ENCODE results near the gene BPGM.

BPGM gene

GRCh38 chr7:134646425-134647305 lies at the start of gene BPGM:
TSS of gene BPGM (plus strand) at chr7:134646853. CDS start at chr7:134661508, 14,655 bp downstream.
- Histone ChIP-seq H3K4me1 (ENCODE audit: control insufficient read depth in 1 of 2, insufficient read depth in 2 of 2, low read length in 2 of 2) (peaks cover 10 to 11% of the 10 kb centered on the region in 2 donors), H3K36me3 (ENCODE audit: control insufficient read depth in 1 of 2, insufficient read depth in 2 of 2, low read length in 2 of 2) (no peaks in the 10 kb centered on the region), H3K27ac (ENCODE audit: low read depth, low read length) (peak within 1 kb of the TSS; percentile 48), H3K4me3 (ENCODE audit: low read depth in 1 of 2, low read length in 2 of 2) (peak within 1 kb of the TSS; percentile 93 to 94), H3K9me3 (ENCODE audit: control insufficient read depth in 1 of 2, low read length in 2 of 2) (no peaks in the 10 kb centered on the region), H3K9ac (ENCODE audit: low read depth in 1 of 2, low read length in 2 of 2) (peak within 1 kb of the TSS; percentile 77 to 86), H3K27me3 (ENCODE audit: control insufficient read depth in 1 of 2, insufficient read depth in 2 of 2, low read length in 2 of 2) (no peaks in the 10 kb centered on the region)

- no peak overlapping the region for H3K9ac ChIP-seq (ENCODE audit: low read depth in 1 of 2, low read length in 2 of 2)
- no peaks in the 10 kb centered on the region for H3K9me3 ChIP-seq (ENCODE audit: control insufficient read depth in 1 of 2, low read length in 2 of 2)
- H3K27me3 ChIP-seq (ENCODE audit: control insufficient read depth in 1 of 2, insufficient read depth in 2 of 2, low read length in 2 of 2) = no peaks in the 10 kb centered on the region
- H3K27ac ChIP-seq (ENCODE audit: low read depth, low read length) = no peak overlapping the region
- no peak overlapping the region for H3K4me3 ChIP-seq (ENCODE audit: low read depth in 1 of 2, low read length in 2 of 2)
- no peaks in the 10 kb centered on the region for H3K36me3 ChIP-seq (ENCODE audit: control insufficient read depth in 1 of 2, insufficient read depth in 2 of 2, low read length in 2 of 2)
- H3K4me1 ChIP-seq (ENCODE audit: control insufficient read depth in 1 of 2, insufficient read depth in 2 of 2, low read length in 2 of 2) = peaks cover 10 to 13% of the 10 kb centered on the region in 2 donors
These were observed 47.3 kb upstream of the BPGM start for GRCh38 chr7:134599371-134599770.

GRCh38 chr7:134601459-134601858 lies 45.2 kb upstream of the BPGM start:
- no peaks in the 10 kb centered on the region for H3K36me3 ChIP-seq (ENCODE audit: control insufficient read depth in 1 of 2, insufficient read depth in 2 of 2, low read length in 2 of 2)
- no peaks in the 10 kb centered on the region for H3K9me3 ChIP-seq (ENCODE audit: control insufficient read depth in 1 of 2, low read length in 2 of 2)
- H3K27me3 ChIP-seq (ENCODE audit: control insufficient read depth in 1 of 2, insufficient read depth in 2 of 2, low read length in 2 of 2) = no peaks in the 10 kb centered on the region
- H3K27ac ChIP-seq (ENCODE audit: low read depth, low read length) = no peak overlapping the region
- peaks cover 14 to 21% of the 10 kb centered on the region in 2 donors for H3K4me1 ChIP-seq (ENCODE audit: control insufficient read depth in 1 of 2, insufficient read depth in 2 of 2, low read length in 2 of 2)
- no peak overlapping the region for H3K4me3 ChIP-seq (ENCODE audit: low read depth in 1 of 2, low read length in 2 of 2)
- H3K9ac ChIP-seq (ENCODE audit: low read depth in 1 of 2, low read length in 2 of 2) = no peak overlapping the region

- Histone ChIP-seq H3K4me1 (ENCODE audit: control insufficient read depth in 1 of 2, insufficient read depth in 2 of 2, low read length in 2 of 2) (peaks cover 17 to 22% of the 10 kb centered on the region in 2 donors), H3K27ac (ENCODE audit: low read depth, low read length) (no peak overlapping the region), H3K9me3 (ENCODE audit: control insufficient read depth in 1 of 2, low read length in 2 of 2) (no peaks in the 10 kb centered on the region), H3K27me3 (ENCODE audit: control insufficient read depth in 1 of 2, insufficient read depth in 2 of 2, low read length in 2 of 2) (peaks cover 3 to 6% of the 10 kb centered on the region in 2 donors), H3K4me3 (ENCODE audit: low read depth in 1 of 2, low read length in 2 of 2) (peak overlapping the region; percentile 38 to 44), H3K36me3 (ENCODE audit: control insufficient read depth in 1 of 2, insufficient read depth in 2 of 2, low read length in 2 of 2) (no peaks in the 10 kb centered on the region), H3K9ac (ENCODE audit: low read depth in 1 of 2, low read length in 2 of 2) (peak overlapping the region in 1 of 2 donors; percentile 5)
These were observed 43.7 kb upstream of the BPGM start for GRCh38 chr7:134602881-134603451.

- Histone ChIP-seq H3K9ac (ENCODE audit: low read depth in 1 of 2, low read length in 2 of 2) (peak overlapping the region in 1 of 2 donors; percentile 6), H3K9me3 (ENCODE audit: control insufficient read depth in 1 of 2, low read length in 2 of 2) (no peaks in the 10 kb centered on the region), H3K4me3 (ENCODE audit: low read depth in 1 of 2, low read length in 2 of 2) (no peak overlapping the region), H3K36me3 (ENCODE audit: control insufficient read depth in 1 of 2, insufficient read depth in 2 of 2, low read length in 2 of 2) (no peaks in the 10 kb centered on the region), H3K27ac (ENCODE audit: low read depth, low read length) (no peak overlapping the region), H3K27me3 (ENCODE audit: control insufficient read depth in 1 of 2, insufficient read depth in 2 of 2, low read length in 2 of 2) (peaks cover 3 to 16% of the 10 kb centered on the region in 2 donors), H3K4me1 (ENCODE audit: control insufficient read depth in 1 of 2, insufficient read depth in 2 of 2, low read length in 2 of 2) (peaks cover 17 to 22% of the 10 kb centered on the region in 2 donors)
These were observed 40.4 kb upstream of the BPGM start for GRCh38 chr7:134605978-134606923.

GRCh38 chr7:134611611-134612151 lies 35.0 kb upstream of the BPGM start:
- Histone ChIP-seq H3K9ac (ENCODE audit: low read depth in 1 of 2, low read length in 2 of 2) (no peak overlapping the region), H3K9me3 (ENCODE audit: control insufficient read depth in 1 of 2, low read length in 2 of 2) (no peaks in the 10 kb centered on the region), H3K27ac (ENCODE audit: low read depth, low read length) (no peak overlapping the region), H3K4me3 (ENCODE audit: low read depth in 1 of 2, low read length in 2 of 2) (no peak overlapping the region), H3K36me3 (ENCODE audit: control insufficient read depth in 1 of 2, insufficient read depth in 2 of 2, low read length in 2 of 2) (no peaks in the 10 kb centered on the region), H3K4me1 (ENCODE audit: control insufficient read depth in 1 of 2, insufficient read depth in 2 of 2, low read length in 2 of 2) (peaks cover 0 to under 1% of the 10 kb centered on the region in 2 donors), H3K27me3 (ENCODE audit: control insufficient read depth in 1 of 2, insufficient read depth in 2 of 2, low read length in 2 of 2) (peaks cover 3 to 20% of the 10 kb centered on the region in 2 donors)

- H3K27me3 ChIP-seq (ENCODE audit: control insufficient read depth in 1 of 2, insufficient read depth in 2 of 2, low read length in 2 of 2) = peaks cover 3 to 16% of the 10 kb centered on the region in 2 donors
- H3K9me3 ChIP-seq (ENCODE audit: control insufficient read depth in 1 of 2, low read length in 2 of 2) = no peaks in the 10 kb centered on the region
- H3K4me1 ChIP-seq (ENCODE audit: control insufficient read depth in 1 of 2, insufficient read depth in 2 of 2, low read length in 2 of 2) = no peaks in the 10 kb centered on the region
- H3K27ac ChIP-seq (ENCODE audit: low read depth, low read length) = no peak overlapping the region
- H3K36me3 ChIP-seq (ENCODE audit: control insufficient read depth in 1 of 2, insufficient read depth in 2 of 2, low read length in 2 of 2) = no peaks in the 10 kb centered on the region
- no peak overlapping the region for H3K9ac ChIP-seq (ENCODE audit: low read depth in 1 of 2, low read length in 2 of 2)
- no peak overlapping the region for H3K4me3 ChIP-seq (ENCODE audit: low read depth in 1 of 2, low read length in 2 of 2)
These were observed 34.5 kb upstream of the BPGM start for GRCh38 chr7:134612197-134612596.

- Histone ChIP-seq H3K4me3 (ENCODE audit: low read depth in 1 of 2, low read length in 2 of 2) (no peak overlapping the region), H3K9me3 (ENCODE audit: control insufficient read depth in 1 of 2, low read length in 2 of 2) (no peaks in the 10 kb centered on the region), H3K9ac (ENCODE audit: low read depth in 1 of 2, low read length in 2 of 2) (no peak overlapping the region), H3K27ac (ENCODE audit: low read depth, low read length) (no peak overlapping the region), H3K36me3 (ENCODE audit: control insufficient read depth in 1 of 2, insufficient read depth in 2 of 2, low read length in 2 of 2) (no peaks in the 10 kb centered on the region), H3K27me3 (ENCODE audit: control insufficient read depth in 1 of 2, insufficient read depth in 2 of 2, low read length in 2 of 2) (peaks cover 0 to 13% of the 10 kb centered on the region in 2 donors), H3K4me1 (ENCODE audit: control insufficient read depth in 1 of 2, insufficient read depth in 2 of 2, low read length in 2 of 2) (no peaks in the 10 kb centered on the region)
These were observed 32.9 kb upstream of the BPGM start for GRCh38 chr7:134613623-134614347.

- no peaks in the 10 kb centered on the region for H3K36me3 ChIP-seq (ENCODE audit: control insufficient read depth in 1 of 2, insufficient read depth in 2 of 2, low read length in 2 of 2)
- no peak overlapping the region for H3K27ac ChIP-seq (ENCODE audit: low read depth, low read length)
- H3K27me3 ChIP-seq (ENCODE audit: control insufficient read depth in 1 of 2, insufficient read depth in 2 of 2, low read length in 2 of 2) = peaks cover 0 to 5% of the 10 kb centered on the region in 2 donors
These were observed 30.0 kb upstream of the BPGM start for GRCh38 chr7:134616611-134617010.

More at GRCh38 chr7:134616611-134617010, 30.0 kb upstream of the BPGM start:
- no peaks in the 10 kb centered on the region for H3K9me3 ChIP-seq (ENCODE audit: control insufficient read depth in 1 of 2, low read length in 2 of 2)
- no peaks in the 10 kb centered on the region for H3K4me1 ChIP-seq (ENCODE audit: control insufficient read depth in 1 of 2, insufficient read depth in 2 of 2, low read length in 2 of 2)
- H3K9ac ChIP-seq (ENCODE audit: low read depth in 1 of 2, low read length in 2 of 2) = no peak overlapping the region
- no peak overlapping the region for H3K4me3 ChIP-seq (ENCODE audit: low read depth in 1 of 2, low read length in 2 of 2)
